HepG2 (cell line): ENCODE data around the gene OXLD1. TPM values are rescaled to one million over a fixed set of nuclear protein-coding genes. Genes with fewer than 3 reads are reported as not detected.

Experiments
- CEBPG ChIP-seq: IDR thresholded peaks from 2 replicates; pipeline ENCODE4 v1.6.1; 2016
- CREM ChIP-seq, 2 experiments: sonication (generic) in 1 of 2; formaldehyde crosslinking in 1 of 2; IDR thresholded peaks; 2 replicates each; pipeline versions ENCODE4 v1.4.0 to v1.6.1; 2016 to 2020; ENCODE audit warnings: antibody characterized with exemption in 1 of 2, mild to moderate bottlenecking in 1 of 2, missing genetic modification reagents in 1 of 2
- FOXJ3 ChIP-seq: sonication (generic); formaldehyde crosslinking; IDR thresholded peaks from 2 replicates; pipeline ENCODE4 v1.4.0; 2020; ENCODE audit warnings: missing genetic modification reagents, mild to moderate bottlenecking, borderline replicate concordance
- FOXO1 ChIP-seq: sonication (generic); formaldehyde crosslinking; IDR thresholded peaks from 2 replicates; pipeline ENCODE4 v1.4.0; 2020; ENCODE audit warnings: missing genetic modification reagents
- KDM1A ChIP-seq: IDR thresholded peaks from 2 replicates; pipeline ENCODE4 v1.6.1; 2016; ENCODE audit warnings: missing compliant biosample characterization
- MIXL1 ChIP-seq: IDR thresholded peaks from 2 replicates; pipeline ENCODE4 v1.6.1; 2016
- NBN ChIP-seq: fragments of 450-650 bp; conservative IDR thresholded peaks from 2 replicates; pipeline ENCODE4 v1.6.1; 2017
- NCOA2 ChIP-seq: sonication (generic); formaldehyde crosslinking; IDR thresholded peaks from 2 replicates; pipeline ENCODE4 v1.8.0; 2022; ENCODE audit warnings: inconsistent platforms
- NONO ChIP-seq, 2 experiments: fragments of 450-650 bp in 1 of 2; sonication (generic) in 1 of 2; formaldehyde crosslinking in 1 of 2; IDR thresholded peaks in 1 of 2; conservative IDR thresholded peaks in 1 of 2; 2 replicates each; pipeline versions ENCODE4 v1.6.1 to v1.8.0; 2017 to 2022; ENCODE audit warnings: mild to moderate bottlenecking in 1 of 2, missing genetic modification reagents in 1 of 2, moderate library complexity in 1 of 2
- PAWR ChIP-seq: sonication (generic); formaldehyde crosslinking; IDR thresholded peaks from 2 replicates; pipeline ENCODE4 v1.4.0; 2020; ENCODE audit warnings: missing genetic modification reagents, mild to moderate bottlenecking, borderline replicate concordance
- PAX8 ChIP-seq: sonication (generic); formaldehyde crosslinking; IDR thresholded peaks from 2 replicates; pipeline ENCODE4 v1.8.0; 2022; ENCODE audit warnings: mild to moderate bottlenecking, missing genetic modification reagents, borderline replicate concordance
- POGZ ChIP-seq: sonication (generic); formaldehyde crosslinking; IDR thresholded peaks from 2 replicates; pipeline ENCODE4 v1.4.0; 2020; ENCODE audit warnings: mild to moderate bottlenecking, missing genetic modification reagents
- SP140L ChIP-seq: sonication (generic); formaldehyde crosslinking; IDR thresholded peaks from 2 replicates; pipeline ENCODE4 v1.4.0; 2020; ENCODE audit warnings: missing genetic modification reagents, borderline replicate concordance
- SRSF4 ChIP-seq: fragments of 200-400 bp; formaldehyde crosslinking; IDR thresholded peaks from one replicate; pipeline ENCODE4 v1.6.1; 2018; ENCODE audit warnings: mild to moderate bottlenecking, low read depth, low read length, moderate library complexity; ENCODE audit not compliant: poor library complexity, severe bottlenecking
- SRSF9 ChIP-seq: fragments of 200-400 bp; formaldehyde crosslinking; IDR thresholded peaks from 2 replicates; pipeline ENCODE4 v1.6.1; 2018; ENCODE audit warnings: borderline replicate concordance, mild to moderate bottlenecking, low read depth, low read length; ENCODE audit not compliant: insufficient read depth, poor library complexity, severe bottlenecking
- TBP ChIP-seq: sonication (generic); formaldehyde crosslinking; IDR thresholded peaks from 2 replicates; pipeline ENCODE4 v1.5.0; 2020; ENCODE audit warnings: missing genetic modification reagents
- ZFX ChIP-seq: sonication (generic); formaldehyde crosslinking; IDR thresholded peaks from 2 replicates; pipeline ENCODE4 v1.4.0; 2020; ENCODE audit warnings: mild to moderate bottlenecking, low read depth, missing genetic modification reagents, moderate library complexity
- ZNF143 ChIP-seq: sonication (generic); formaldehyde crosslinking; IDR thresholded peaks from 2 replicates; pipeline ENCODE4 v1.4.0; 2020; ENCODE audit warnings: missing genetic modification reagents
- ZNF160 ChIP-seq: sonication (generic); formaldehyde crosslinking; IDR thresholded peaks from 2 replicates; pipeline ENCODE4 v1.8.0; 2022; ENCODE audit warnings: mild to moderate bottlenecking, inconsistent platforms, missing genetic modification reagents
- ZNF274 ChIP-seq: sonication (generic); formaldehyde crosslinking; IDR thresholded peaks from 2 replicates; pipeline ENCODE4 v1.5.1; 2020; ENCODE audit warnings: mild to moderate bottlenecking, missing genetic modification reagents
- ZNF558 ChIP-seq: sonication (generic); formaldehyde crosslinking; IDR thresholded peaks from 2 replicates; pipeline ENCODE4 v1.9.0; 2022; ENCODE audit warnings: mild to moderate bottlenecking, missing genetic modification reagents, borderline replicate concordance
- ZNF605 ChIP-seq: sonication (generic); formaldehyde crosslinking; IDR thresholded peaks from 2 replicates; pipeline ENCODE4 v1.8.0; 2022; ENCODE audit warnings: mild to moderate bottlenecking, missing genetic modification reagents
- ZNF678 ChIP-seq: sonication (generic); formaldehyde crosslinking; IDR thresholded peaks from 2 replicates; pipeline ENCODE4 v1.4.0; 2020; ENCODE audit warnings: mild to moderate bottlenecking, missing genetic modification reagents
- ZNF713 ChIP-seq: sonication (generic); formaldehyde crosslinking; IDR thresholded peaks from 2 replicates; pipeline ENCODE4 v1.4.0; 2020; ENCODE audit warnings: mild to moderate bottlenecking, missing genetic modification reagents
- ZNF773 ChIP-seq: sonication (generic); formaldehyde crosslinking; IDR thresholded peaks from 2 replicates; pipeline ENCODE4 v1.4.0; 2020; ENCODE audit warnings: missing genetic modification reagents, borderline replicate concordance
- ZNF776 ChIP-seq: sonication (generic); formaldehyde crosslinking; IDR thresholded peaks from 2 replicates; pipeline ENCODE4 v1.4.0; 2020; ENCODE audit warnings: mild to moderate bottlenecking, missing genetic modification reagents
- polyA plus RNA-seq, 8 experiments: library from polyadenylated mRNA; depleted of rRNA in 3 of 8; stranded (reverse) in 7 of 8; unstranded in 1 of 8; fragments of >200 nt; fragmentation: Illumina TruSeq in 4 of 8; extraction: Trizol in 4 of 8; gene quantifications; 2 replicates each; pipeline versions ENCODE4 v1.2.1 to v1.2.3, GENCODE V29; 2011 to 2016; ENCODE audit warnings: low read depth in 4 of 8, missing spikeins in 1 of 8, mixed read lengths in 1 of 8; ENCODE audit not compliant: insufficient read depth in 1 of 8
- total RNA-seq, 5 experiments: library from RNA; depleted of rRNA; stranded (reverse); fragments of >200 nt; fragmentation: Illumina TruSeq; extraction: Trizol; gene quantifications; 2 replicates each; pipeline ENCODE4 v1.2.3, GENCODE V29; 2016; ENCODE audit warnings: low read depth in 1 of 5
- TF ChIP-seq, protein P1 (sequence below): sonication (generic); formaldehyde crosslinking; IDR thresholded peaks from 2 replicates; pipeline ENCODE4 v1.4.0; 2020; ENCODE audit warnings: missing genetic modification reagents
- TF ChIP-seq, protein P2 (sequence below): sonication (generic); formaldehyde crosslinking; IDR thresholded peaks from 2 replicates; pipeline ENCODE4 v1.5.0; 2020; ENCODE audit warnings: missing genetic modification reagents

Gene OXLD1
- total and polyA plus RNA-seq, 2 of the 13 experiments (the other 11 are each of a cell fraction or from before 2014, with no cell fraction given): 27.1 to 37.5 TPM

DNA sequence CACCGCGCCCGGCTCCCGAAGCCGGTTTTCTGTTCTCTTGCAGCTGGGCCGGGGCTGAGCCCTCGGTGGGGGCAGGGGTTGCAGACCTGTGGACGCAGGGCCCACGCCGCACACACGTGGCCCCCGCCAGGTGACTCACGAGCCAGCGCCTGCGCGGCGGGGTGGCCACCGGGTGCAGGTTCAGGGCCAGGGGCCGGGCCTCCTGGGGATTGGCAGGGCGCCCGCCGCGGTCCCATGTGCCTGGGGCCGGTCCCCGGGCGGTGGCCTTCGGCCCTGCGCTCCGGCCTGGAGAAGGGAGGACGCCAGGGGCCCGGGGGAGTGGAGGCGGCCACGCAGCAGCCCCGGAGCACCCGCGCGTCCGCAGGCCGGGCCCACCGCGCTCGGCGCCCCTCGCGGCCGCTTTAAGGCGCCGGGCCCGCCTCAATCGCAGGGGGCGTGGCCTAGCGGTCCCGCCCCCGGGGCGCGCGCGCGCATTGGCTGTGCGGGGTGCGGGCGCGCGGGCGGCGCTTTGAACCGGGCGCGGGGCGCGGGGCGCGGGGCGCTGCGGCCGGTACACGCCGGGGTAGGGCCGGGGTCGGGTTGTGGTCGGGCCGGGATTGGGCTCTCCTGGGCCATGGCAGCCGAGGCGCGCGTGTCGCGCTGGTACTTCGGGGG lies 45.5 kb upstream of the OXLD1 start, which contains the start of gene SLC25A10 (continued):
- TF ChIP-seq ZNF274 (CRISPR knock-in tag) (peak; percentile 98), ZNF773 (CRISPR knock-in tag) (peak; percentile 99), NBN (no peak), ZNF713 (0 out of 2 replicates have a peak, but pooled peaks have one; percentile 60), PAWR (no peak), KDM1A (CRISPR knock-in tag) (peak; percentile 58; the same call in 1 of the 2 replicates), NONO (IDR thresholded peaks at IDR 0.05) (no peak), NONO (CRISPR knock-in tag; conservative IDR thresholded peaks at IDR 0.05) (peak; percentile 97), CEBPG (peak; percentile 75), ZNF678 (CRISPR knock-in tag) (peak; percentile 97), SP140L (CRISPR knock-in tag) (peak; percentile 96; the same call in 1 of the 2 replicates), FOXJ3 (CRISPR knock-in tag) (peak; percentile 54), PAX8 (CRISPR knock-in tag) (peak; percentile 96; the same call in 1 of the 2 replicates), ZNF558 (peak; percentile 100; the same call in 1 of the 2 replicates), POGZ (CRISPR knock-in tag) (peak; percentile 66; the same call in 1 of the 2 replicates), TBP (CRISPR knock-in tag) (0 out of 2 replicates have a peak, but pooled peaks have one; percentile 34), NCOA2 (peak; percentile 86), MIXL1 (CRISPR knock-in tag) (peak; percentile 97), ZNF160 (CRISPR knock-in tag) (peak; percentile 95), CREM (IDR thresholded peaks at IDR 0.05) (no peak), CREM (CRISPR knock-in tag; IDR thresholded peaks at IDR 0.05) (no peak), ZNF776 (CRISPR knock-in tag) (peak; percentile 99), ZFX (CRISPR knock-in tag) (peak; percentile 89), ZNF605 (peak; percentile 97; the same call in 1 of the 2 replicates), ZNF143 (peak; percentile 76), SRSF4 (peak; percentile 75), FOXO1 (CRISPR knock-in tag) (peak; percentile 87), SRSF9 (no peak)
- TF ChIP-seq, protein P1, sequence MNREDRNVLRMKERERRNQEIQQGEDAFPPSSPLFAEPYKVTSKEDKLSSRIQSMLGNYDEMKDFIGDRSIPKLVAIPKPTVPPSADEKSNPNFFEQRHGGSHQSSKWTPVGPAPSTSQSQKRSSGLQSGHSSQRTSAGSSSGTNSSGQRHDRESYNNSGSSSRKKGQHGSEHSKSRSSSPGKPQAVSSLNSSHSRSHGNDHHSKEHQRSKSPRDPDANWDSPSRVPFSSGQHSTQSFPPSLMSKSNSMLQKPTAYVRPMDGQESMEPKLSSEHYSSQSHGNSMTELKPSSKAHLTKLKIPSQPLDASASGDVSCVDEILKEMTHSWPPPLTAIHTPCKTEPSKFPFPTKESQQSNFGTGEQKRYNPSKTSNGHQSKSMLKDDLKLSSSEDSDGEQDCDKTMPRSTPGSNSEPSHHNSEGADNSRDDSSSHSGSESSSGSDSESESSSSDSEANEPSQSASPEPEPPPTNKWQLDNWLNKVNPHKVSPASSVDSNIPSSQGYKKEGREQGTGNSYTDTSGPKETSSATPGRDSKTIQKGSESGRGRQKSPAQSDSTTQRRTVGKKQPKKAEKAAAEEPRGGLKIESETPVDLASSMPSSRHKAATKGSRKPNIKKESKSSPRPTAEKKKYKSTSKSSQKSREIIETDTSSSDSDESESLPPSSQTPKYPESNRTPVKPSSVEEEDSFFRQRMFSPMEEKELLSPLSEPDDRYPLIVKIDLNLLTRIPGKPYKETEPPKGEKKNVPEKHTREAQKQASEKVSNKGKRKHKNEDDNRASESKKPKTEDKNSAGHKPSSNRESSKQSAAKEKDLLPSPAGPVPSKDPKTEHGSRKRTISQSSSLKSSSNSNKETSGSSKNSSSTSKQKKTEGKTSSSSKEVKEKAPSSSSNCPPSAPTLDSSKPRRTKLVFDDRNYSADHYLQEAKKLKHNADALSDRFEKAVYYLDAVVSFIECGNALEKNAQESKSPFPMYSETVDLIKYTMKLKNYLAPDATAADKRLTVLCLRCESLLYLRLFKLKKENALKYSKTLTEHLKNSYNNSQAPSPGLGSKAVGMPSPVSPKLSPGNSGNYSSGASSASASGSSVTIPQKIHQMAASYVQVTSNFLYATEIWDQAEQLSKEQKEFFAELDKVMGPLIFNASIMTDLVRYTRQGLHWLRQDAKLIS (CRISPR knock-in tag): no peak
- TF ChIP-seq, protein P2, sequence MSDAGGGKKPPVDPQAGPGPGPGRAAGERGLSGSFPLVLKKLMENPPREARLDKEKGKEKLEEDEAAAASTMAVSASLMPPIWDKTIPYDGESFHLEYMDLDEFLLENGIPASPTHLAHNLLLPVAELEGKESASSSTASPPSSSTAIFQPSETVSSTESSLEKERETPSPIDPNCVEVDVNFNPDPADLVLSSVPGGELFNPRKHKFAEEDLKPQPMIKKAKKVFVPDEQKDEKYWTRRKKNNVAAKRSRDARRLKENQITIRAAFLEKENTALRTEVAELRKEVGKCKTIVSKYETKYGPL (CRISPR knock-in tag): peak; percentile 91; the same call in 1 of the 2 replicates
